K562 (cell line): Measurements from ENCODE around the gene MTRFR. TPM values are rescaled to one million over a fixed set of nuclear protein-coding genes. Genes with fewer than 3 reads are reported as not detected.

ENCODE experiments used
- ATAC-seq: fragments of 200-7000 bp; cut with Tn5 transposase; 3 replicates; pipeline ENCODE4 v1.9.1; 2020; ENCODE audit warnings: moderate library complexity
- BruUV-seq: library from RNA; stranded (reverse); fragments of 400-500 nt; replicated peaks from 2 replicates; lab custom pipeline; 2021; lab: Mats Ljungman, UMichigan
- CTCF ChIA-PET: fragments of 300-600 bp; formaldehyde crosslinking; extraction: SDS; loops from one replicate; lab custom pipeline; 2021; ENCODE audit warnings: low intra/inter-chr PET ratio; lab: Yijun Ruan, JAX
- POLR2A ChIA-PET: fragments of 300-600, 350-650 bp; sonication (Branson Sonifier 250); formaldehyde crosslinking; extraction: SDS; loops from one replicate; lab custom pipeline; 2021; ENCODE audit warnings: antibody characterized with exemption, inconsistent platforms; lab: Yijun Ruan, JAX
- DNase-seq, 4 experiments: peaks; one replicate each; pipeline versions ENCODE4 v3.0.0 to v3.0.0-alpha.2; 2011 to 2018; ENCODE audit warnings: low spot score in 3 of 4, mixed read lengths in 3 of 4; ENCODE audit errors: extremely low read depth in 1 of 4
- FAIRE-seq: peaks from 2 replicates; lab custom pipeline; 2011; peaks lifted over from hg19 to GRCh38; lab: Jason Lieb, UNC
- H2AFZ ChIP-seq: 2 replicates; pipeline ENCODE4 v1.6.0; 2011; ENCODE audit warnings: low read depth, low read length, control low read depth, inconsistent platforms
- H3K27ac ChIP-seq: fragments of 200-600 bp; 3 replicates; pipeline ENCODE4 v1.8.0; 2011; ENCODE audit warnings: low read depth, mild to moderate bottlenecking, control low read depth, inconsistent platforms, low read length, moderate library complexity, mixed read lengths; ENCODE audit errors: extremely low read depth
- H3K27me3 ChIP-seq, 2 experiments: fragments of 300-600 bp in 1 of 2; 2 replicates in 1 of 2; 3 replicates in 1 of 2; pipeline versions ENCODE4 v1.6.0 to v1.8.0; 2011; ENCODE audit warnings: inconsistent platforms in 2 of 2, low read length in 2 of 2, mild to moderate bottlenecking in 1 of 2, mixed read lengths in 1 of 2, moderate library complexity in 1 of 2; ENCODE audit not compliant: control insufficient read depth in 2 of 2, insufficient read depth in 2 of 2
- H3K36me3 ChIP-seq: fragments of 300-600 bp; 3 replicates; pipeline ENCODE4 v1.8.0; 2011; ENCODE audit warnings: mild to moderate bottlenecking, low read length, inconsistent platforms; ENCODE audit not compliant: control insufficient read depth, insufficient read depth
- H3K4me1 ChIP-seq, 2 experiments: fragments of 200-600 bp in 1 of 2; replicated peaks in 1 of 2; 2 replicates in 1 of 2; 3 replicates in 1 of 2; pipeline versions ENCODE4 v1.5.1 to v1.8.0; 2011; ENCODE audit warnings: inconsistent platforms in 2 of 2, low read length in 2 of 2, mild to moderate bottlenecking in 1 of 2, mixed read lengths in 1 of 2, moderate library complexity in 1 of 2; ENCODE audit not compliant: control insufficient read depth in 2 of 2, insufficient read depth in 2 of 2
- H3K4me2 ChIP-seq: 2 replicates; pipeline ENCODE4 v1.6.1; 2011; ENCODE audit warnings: low read length, control low read depth, inconsistent platforms, mixed read lengths; ENCODE audit not compliant: insufficient read depth
- H3K4me3 ChIP-seq: fragments of 200-600 bp; sonication (generic), shearing (Covaris generic); 2 replicates; pipeline ENCODE4 v1.5.1; 2016; ENCODE audit warnings: control low read depth, inconsistent platforms
- H3K79me2 ChIP-seq: fragments of 200-600 bp; 3 replicates; pipeline ENCODE4 v1.8.0; 2011; ENCODE audit warnings: low read length, inconsistent platforms; ENCODE audit not compliant: control insufficient read depth, insufficient read depth
- H3K9ac ChIP-seq, 2 experiments: 2 replicates each; pipeline versions ENCODE4 v1.6.0 to v1.6.1; 2011; ENCODE audit warnings: low read depth in 2 of 2, low read length in 2 of 2, control low read depth in 1 of 2, inconsistent platforms in 1 of 2, mild to moderate bottlenecking in 1 of 2, mixed read lengths in 1 of 2; ENCODE audit not compliant: insufficient read depth in 1 of 2
- H3K9me1 ChIP-seq: one replicate; pipeline ENCODE4 v1.6.0; 2011; ENCODE audit warnings: inconsistent platforms, mild to moderate bottlenecking, low read length, moderate library complexity; ENCODE audit not compliant: control insufficient read depth, insufficient read depth
- H3K9me3 ChIP-seq: replicated peaks from 2 replicates; pipeline ENCODE4 v1.5.1; 2011; ENCODE audit warnings: low read depth, low read length, inconsistent platforms; ENCODE audit not compliant: control insufficient read depth, insufficient read depth
- H4K20me1 ChIP-seq: replicated peaks from 2 replicates; pipeline ENCODE4 v1.6.1; 2011; ENCODE audit warnings: low read length, inconsistent platforms, mixed read lengths; ENCODE audit not compliant: control insufficient read depth, insufficient read depth
- BCLAF1 ChIP-seq, 2 experiments: fragments of 450-650 bp in 1 of 2; IDR thresholded peaks; 2 replicates each; pipeline ENCODE4 v1.6.1; 2011 to 2017; ENCODE audit warnings: low read depth in 2 of 2, antibody characterized with exemption in 1 of 2, borderline replicate concordance in 1 of 2, low read length in 1 of 2, mild to moderate bottlenecking in 1 of 2, mixed read lengths in 1 of 2; ENCODE audit not compliant: control insufficient read depth in 1 of 2
- CREBBP ChIP-seq: IDR thresholded peaks from one replicate; pipeline ENCODE4 v1.6.1; 2012; ENCODE audit warnings: low read depth, mild to moderate bottlenecking, control low read depth, inconsistent platforms, low read length
- JUND ChIP-seq, 2 experiments: IDR thresholded peaks; 2 replicates in 1 of 2; 3 replicates in 1 of 2; pipeline ENCODE4 v1.6.1; 2011; ENCODE audit warnings: borderline replicate concordance in 2 of 2, low read depth in 2 of 2, low read length in 2 of 2, improper control_type of control experiment in 1 of 2, missing biosample characterization in 1 of 2, missing genetic modification characterization in 1 of 2, missing genetic modification reagents in 1 of 2
- MYBL2 ChIP-seq, 2 experiments: fragments of 450-650 bp in 1 of 2; sonication (generic) in 1 of 2; formaldehyde crosslinking in 1 of 2; IDR thresholded peaks; 2 replicates each; pipeline versions ENCODE4 v1.6.1 to v1.8.1; 2017 to 2022; ENCODE audit warnings: borderline replicate concordance in 1 of 2, inconsistent platforms in 1 of 2, low read depth in 1 of 2, mild to moderate bottlenecking in 1 of 2, missing genetic modification reagents in 1 of 2, moderate library complexity in 1 of 2
- NUFIP1 ChIP-seq: fragments of 450-650 bp; IDR thresholded peaks from 2 replicates; pipeline ENCODE4 v1.6.1; 2018; ENCODE audit not compliant: partially characterized antibody
- PBX2 ChIP-seq, 2 experiments: IDR thresholded peaks in 1 of 2; conservative IDR thresholded peaks in 1 of 2; 2 replicates each; pipeline ENCODE4 v1.6.1; 2016; ENCODE audit warnings: low read depth in 2 of 2, mild to moderate bottlenecking in 1 of 2, missing compliant biosample characterization in 1 of 2, missing genetic modification characterization in 1 of 2, moderate library complexity in 1 of 2
- TEAD2 ChIP-seq: fragments of 450-650 bp; IDR thresholded peaks from 2 replicates; pipeline ENCODE4 v1.6.1; 2016; ENCODE audit warnings: missing genetic modification characterization, control low read depth, missing compliant biosample characterization
- THAP7 ChIP-seq: fragments of 250-450 bp; sonication (Bioruptor Pico); IDR thresholded peaks from 2 replicates; pipeline ENCODE4 v1.5.0; 2021
- ZBED1 ChIP-seq: IDR thresholded peaks from 2 replicates; pipeline ENCODE4 v1.6.1; 2014
- ZBTB34 ChIP-seq: fragments of 250-450 bp; sonication (Bioruptor Pico); IDR thresholded peaks from 2 replicates; pipeline ENCODE4 v1.8.0; 2021; ENCODE audit warnings: mild to moderate bottlenecking, moderate library complexity
- ZNF764 ChIP-seq: fragments of 250-450 bp; sonication (Bioruptor Pico); IDR thresholded peaks from 2 replicates; pipeline ENCODE4 v1.4.0; 2020; ENCODE audit warnings: low read depth, mild to moderate bottlenecking, moderate library complexity
- WGBS: fragments of 100-300 bp; shearing (Covaris generic); methylation state at CpG from one replicate; pipeline ENCODE4 v1.1.6; 2016; ENCODE audit warnings: low coverage, mixed read lengths; ENCODE audit not compliant: insufficient coverage; ENCODE audit errors: missing lambda C conversion rate; 5-methylcytosine and 5-hydroxymethylcytosine counted together
- in situ Hi-C: fragments of 300-500 bp; cut with MboI; formaldehyde crosslinking; loops from 4 replicates; pipeline ENCODE4 v1.15.0; 2018; ENCODE audit warnings: inconsistent platforms, mixed read lengths
- intact Hi-C: fragments of 100-400 bp; cut with micrococcal nuclease; formaldehyde crosslinking; loops from 2 replicates; pipeline ENCODE4 v1.14.2; 2022
- polyA plus RNA-seq, 8 experiments: library from polyadenylated mRNA; depleted of rRNA in 4 of 8; stranded (reverse) in 5 of 8; unstranded in 3 of 8; fragments of >200 nt; fragmentation: Nextera tagmentation in 2 of 8; fragmentation: Illumina TruSeq in 1 of 8; extraction: Ambion mirVana in 2 of 8; extraction: Trizol in 1 of 8; gene quantifications; 2 replicates each; pipeline versions ENCODE4 v1.2.1 to v1.2.3, GENCODE V29; 2011 to 2014; ENCODE audit warnings: inconsistent platforms in 1 of 8, missing spikeins in 1 of 8
- total RNA-seq, 7 experiments: library from RNA; depleted of rRNA in 6 of 7; stranded (reverse); fragments of >200 nt in 6 of 7; fragmentation: Illumina TruSeq in 2 of 7; extraction: Trizol in 2 of 7; gene quantifications; 2 replicates each; pipeline versions ENCODE4 v1.2.1 to v1.2.3, GENCODE V29; 2011 to 2021; ENCODE audit warnings: low replicate concordance in 1 of 7

MTRFR gene
- total and polyA plus RNA-seq, 9 of the 15 experiments (the other 6 are each of a cell fraction or from before 2014, with no cell fraction given) = 16.7 to 55.6 (median 34.7) TPM

GRCh38 chr12:123282111-123282510 is 48.9 kb downstream of the MTRFR start (continued):
- no peak for TF ChIP-seq ZBTB34 (CRISPR knock-in tag)

GRCh38 chr12:123283461-123283860 is 50.2 kb downstream of the MTRFR start:
- no peak for FAIRE-seq
- TF ChIP-seq ZNF764 (CRISPR knock-in tag) (no peak), CREBBP (no peak), TEAD2 (no peak), MYBL2 (IDR thresholded peaks at IDR 0.05; ENCODE audit: low read depth) (no peak), MYBL2 (CRISPR knock-in tag; IDR thresholded peaks at IDR 0.05; ENCODE audit: borderline replicate concordance) (no peak), THAP7 (no peak), ZBED1 (no peak), PBX2 (CRISPR knock-in tag; IDR thresholded peaks at IDR 0.05; ENCODE audit: low read depth) (no peak), PBX2 (tag; conservative IDR thresholded peaks at IDR 0.05; ENCODE audit: low read depth) (no peak), JUND (IDR thresholded peaks at IDR 0.05; ENCODE audit: borderline replicate concordance, low read depth, low read length) (no peak), JUND (tag; IDR thresholded peaks at IDR 0.05; ENCODE audit: borderline replicate concordance, low read depth, low read length) (no peak), NUFIP1 (no peak), BCLAF1 (IDR thresholded peaks at IDR 0.05; ENCODE audit: borderline replicate concordance in 1 of 2, control insufficient read depth in 1 of 2, low read depth in 2 of 2, low read length in 1 of 2) (no peak)

More at GRCh38 chr12:123283461-123283860, 50.2 kb downstream of the MTRFR start:
- Histone ChIP-seq H2AFZ (no peak overlapping the region), H3K36me3 (no peaks in the 10 kb centered on the region), H4K20me1 (no peaks in the 10 kb centered on the region), H3K9ac (no peak overlapping the region), H3K27me3 (no peaks in the 10 kb centered on the region), H3K4me1 (no peaks in the 10 kb centered on the region), H3K4me3 (no peak overlapping the region), H3K79me2 (no peaks in the 10 kb centered on the region), H3K9me3 (no peaks in the 10 kb centered on the region), H3K27ac (no peak overlapping the region), H3K4me2 (no peak overlapping the region), H3K9me1 (no peaks in the 10 kb centered on the region)
- intact Hi-C loops (no loop called here), in situ Hi-C loops (no loop called here)
- ChIA-PET CTCF (no interaction called here), POLR2A (interaction anchor here (0.6 to 0.9 kb wide), 3 partner anchors 12 to 523 kb away, joined by 3 to 6 read pairs (median 3); no protein-coding TSS in a partner anchor)
- no TSS peak for BruUV-seq
- DNase-seq = no peak
- 79% methylated on average over 8 of the region's 8 CpGs for WGBS
- ATAC-seq = no peak
